ENCODE data around the gene MRPL52. TPM values are rescaled to one million over a fixed set of nuclear protein-coding genes. Genes with fewer than 3 reads are reported as not detected.
A peak's percentile ranks its signal among the peaks of the same experiment; 100 is the strongest.

Gene MRPL52
- total and polyA plus RNA-seq, 10 of the 15 experiments (the other 5 are each of a cell fraction or from before 2014, with no cell fraction given) = 51.7 to 541 (median 142) TPM

DNA sequence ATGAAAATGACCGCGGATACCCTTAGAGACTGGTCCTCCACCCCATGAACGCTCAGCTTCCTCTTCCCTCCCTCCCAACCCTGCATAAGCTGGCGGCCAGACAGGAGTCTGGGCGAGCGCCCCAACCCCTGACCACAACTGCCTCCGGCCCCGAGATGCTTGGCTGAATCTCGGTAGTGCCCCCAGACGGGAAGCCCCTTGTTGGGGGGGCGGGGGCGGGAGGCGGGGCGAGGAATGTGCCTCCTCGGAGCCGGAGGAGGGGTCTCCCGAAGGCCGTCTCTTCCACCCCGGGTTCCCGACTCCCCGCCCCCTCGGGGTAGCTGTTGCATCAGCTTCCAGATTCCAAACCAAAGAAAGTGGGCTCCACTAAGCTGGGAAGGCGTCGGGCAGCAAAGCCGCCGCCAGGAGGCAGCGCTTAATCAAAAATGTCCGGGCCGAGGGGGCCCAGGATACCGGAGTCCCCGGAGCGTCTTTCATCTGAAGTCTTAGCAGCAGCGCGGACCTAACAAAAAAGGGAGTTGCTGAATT is 7.1 kb upstream of the MRPL52 start (continued):
- TF ChIP-seq, protein P1, sequence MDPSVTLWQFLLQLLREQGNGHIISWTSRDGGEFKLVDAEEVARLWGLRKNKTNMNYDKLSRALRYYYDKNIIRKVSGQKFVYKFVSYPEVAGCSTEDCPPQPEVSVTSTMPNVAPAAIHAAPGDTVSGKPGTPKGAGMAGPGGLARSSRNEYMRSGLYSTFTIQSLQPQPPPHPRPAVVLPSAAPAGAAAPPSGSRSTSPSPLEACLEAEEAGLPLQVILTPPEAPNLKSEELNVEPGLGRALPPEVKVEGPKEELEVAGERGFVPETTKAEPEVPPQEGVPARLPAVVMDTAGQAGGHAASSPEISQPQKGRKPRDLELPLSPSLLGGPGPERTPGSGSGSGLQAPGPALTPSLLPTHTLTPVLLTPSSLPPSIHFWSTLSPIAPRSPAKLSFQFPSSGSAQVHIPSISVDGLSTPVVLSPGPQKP (IDR thresholded peaks at IDR 0.05; ENCODE audit: low read depth, low read length) = no peak
- no peak for TF ChIP-seq ZNF384 (IDR thresholded peaks at IDR 0.05; ENCODE audit: borderline replicate concordance, low read depth, low read length)
- no peak for TF ChIP-seq TCF7 (IDR thresholded peaks at IDR 0.05; ENCODE audit: borderline replicate concordance)
- no peak for TF ChIP-seq ASH2L (IDR thresholded peaks at IDR 0.05; ENCODE audit: borderline replicate concordance, low read depth)
- TF ChIP-seq, protein P2, sequence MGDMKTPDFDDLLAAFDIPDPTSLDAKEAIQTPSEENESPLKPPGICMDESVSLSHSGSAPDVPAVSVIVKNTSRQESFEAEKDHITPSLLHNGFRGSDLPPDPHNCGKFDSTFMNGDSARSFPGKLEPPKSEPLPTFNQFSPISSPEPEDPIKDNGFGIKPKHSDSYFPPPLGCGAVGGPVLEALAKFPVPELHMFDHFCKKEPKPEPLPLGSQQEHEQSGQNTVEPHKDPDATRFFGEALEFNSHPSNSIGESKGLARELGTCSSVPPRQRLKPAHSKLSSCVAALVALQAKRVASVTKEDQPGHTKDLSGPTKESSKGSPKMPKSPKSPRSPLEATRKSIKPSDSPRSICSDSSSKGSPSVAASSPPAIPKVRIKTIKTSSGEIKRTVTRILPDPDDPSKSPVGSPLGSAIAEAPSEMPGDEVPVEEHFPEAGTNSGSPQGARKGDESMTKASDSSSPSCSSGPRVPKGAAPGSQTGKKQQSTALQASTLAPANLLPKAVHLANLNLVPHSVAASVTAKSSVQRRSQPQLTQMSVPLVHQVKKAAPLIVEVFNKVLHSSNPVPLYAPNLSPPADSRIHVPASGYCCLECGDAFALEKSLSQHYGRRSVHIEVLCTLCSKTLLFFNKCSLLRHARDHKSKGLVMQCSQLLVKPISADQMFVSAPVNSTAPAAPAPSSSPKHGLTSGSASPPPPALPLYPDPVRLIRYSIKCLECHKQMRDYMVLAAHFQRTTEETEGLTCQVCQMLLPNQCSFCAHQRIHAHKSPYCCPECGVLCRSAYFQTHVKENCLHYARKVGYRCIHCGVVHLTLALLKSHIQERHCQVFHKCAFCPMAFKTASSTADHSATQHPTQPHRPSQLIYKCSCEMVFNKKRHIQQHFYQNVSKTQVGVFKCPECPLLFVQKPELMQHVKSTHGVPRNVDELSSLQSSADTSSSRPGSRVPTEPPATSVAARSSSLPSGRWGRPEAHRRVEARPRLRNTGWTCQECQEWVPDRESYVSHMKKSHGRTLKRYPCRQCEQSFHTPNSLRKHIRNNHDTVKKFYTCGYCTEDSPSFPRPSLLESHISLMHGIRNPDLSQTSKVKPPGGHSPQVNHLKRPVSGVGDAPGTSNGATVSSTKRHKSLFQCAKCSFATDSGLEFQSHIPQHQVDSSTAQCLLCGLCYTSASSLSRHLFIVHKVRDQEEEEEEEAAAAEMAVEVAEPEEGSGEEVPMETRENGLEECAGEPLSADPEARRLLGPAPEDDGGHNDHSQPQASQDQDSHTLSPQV (IDR thresholded peaks at IDR 0.05) = 0 out of 2 replicates have a peak, but pooled peaks have one; percentile 44
- TF ChIP-seq, protein P3, sequence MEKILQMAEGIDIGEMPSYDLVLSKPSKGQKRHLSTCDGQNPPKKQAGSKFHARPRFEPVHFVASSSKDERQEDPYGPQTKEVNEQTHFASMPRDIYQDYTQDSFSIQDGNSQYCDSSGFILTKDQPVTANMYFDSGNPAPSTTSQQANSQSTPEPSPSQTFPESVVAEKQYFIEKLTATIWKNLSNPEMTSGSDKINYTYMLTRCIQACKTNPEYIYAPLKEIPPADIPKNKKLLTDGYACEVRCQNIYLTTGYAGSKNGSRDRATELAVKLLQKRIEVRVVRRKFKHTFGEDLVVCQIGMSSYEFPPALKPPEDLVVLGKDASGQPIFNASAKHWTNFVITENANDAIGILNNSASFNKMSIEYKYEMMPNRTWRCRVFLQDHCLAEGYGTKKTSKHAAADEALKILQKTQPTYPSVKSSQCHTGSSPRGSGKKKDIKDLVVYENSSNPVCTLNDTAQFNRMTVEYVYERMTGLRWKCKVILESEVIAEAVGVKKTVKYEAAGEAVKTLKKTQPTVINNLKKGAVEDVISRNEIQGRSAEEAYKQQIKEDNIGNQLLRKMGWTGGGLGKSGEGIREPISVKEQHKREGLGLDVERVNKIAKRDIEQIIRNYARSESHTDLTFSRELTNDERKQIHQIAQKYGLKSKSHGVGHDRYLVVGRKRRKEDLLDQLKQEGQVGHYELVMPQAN (conservative IDR thresholded peaks at IDR 0.05) = no peak
- no peak for TF ChIP-seq ZZZ3 (IDR thresholded peaks at IDR 0.05; ENCODE audit: control insufficient read depth, insufficient read length, low read depth)
- no peak for TF ChIP-seq FOS (IDR thresholded peaks at IDR 0.05; ENCODE audit: borderline replicate concordance, extremely low read depth, insufficient read length)
- TF ChIP-seq EGR1 (IDR thresholded peaks at IDR 0.05; ENCODE audit: borderline replicate concordance in 1 of 2, low read depth in 2 of 2, low read length in 2 of 2) = peak in 1 of 2 experiments; percentile 38; a peak in 1 of 3 replicates
- no peak for TF ChIP-seq FOXK2 (IDR thresholded peaks at IDR 0.05)
- no peak for TF ChIP-seq BCL11A (IDR thresholded peaks at IDR 0.05; ENCODE audit: low read depth, low read length)
- TF ChIP-seq PAX8 (IDR thresholded peaks at IDR 0.05) = no peak
- no peak for TF ChIP-seq KDM1A (IDR thresholded peaks at IDR 0.05; ENCODE audit: borderline replicate concordance)
- TF ChIP-seq SRF (IDR thresholded peaks at IDR 0.05; ENCODE audit: low read depth in 2 of 2, low read length in 2 of 2) = no peak
- no peak for TF ChIP-seq POLR2AphosphoS2 (IDR thresholded peaks at IDR 0.05; ENCODE audit: low read depth, low read length)
- TF ChIP-seq SREBF2 (IDR thresholded peaks at IDR 0.05; ENCODE audit: low read length) = no peak
- TF ChIP-seq HCFC1 (IDR thresholded peaks at IDR 0.05; ENCODE audit: low read length) = no peak; the same call in 1 of the 2 replicates
- TF ChIP-seq PML (IDR thresholded peaks at IDR 0.05; ENCODE audit: low read length) = no peak
- no peak for TF ChIP-seq BACH1 (IDR thresholded peaks at IDR 0.05; ENCODE audit: borderline replicate concordance)
- no peak for TF ChIP-seq NRF1 (conservative IDR thresholded peaks at IDR 0.05; ENCODE audit: low read depth, low read length)
- TF ChIP-seq, protein P4, sequence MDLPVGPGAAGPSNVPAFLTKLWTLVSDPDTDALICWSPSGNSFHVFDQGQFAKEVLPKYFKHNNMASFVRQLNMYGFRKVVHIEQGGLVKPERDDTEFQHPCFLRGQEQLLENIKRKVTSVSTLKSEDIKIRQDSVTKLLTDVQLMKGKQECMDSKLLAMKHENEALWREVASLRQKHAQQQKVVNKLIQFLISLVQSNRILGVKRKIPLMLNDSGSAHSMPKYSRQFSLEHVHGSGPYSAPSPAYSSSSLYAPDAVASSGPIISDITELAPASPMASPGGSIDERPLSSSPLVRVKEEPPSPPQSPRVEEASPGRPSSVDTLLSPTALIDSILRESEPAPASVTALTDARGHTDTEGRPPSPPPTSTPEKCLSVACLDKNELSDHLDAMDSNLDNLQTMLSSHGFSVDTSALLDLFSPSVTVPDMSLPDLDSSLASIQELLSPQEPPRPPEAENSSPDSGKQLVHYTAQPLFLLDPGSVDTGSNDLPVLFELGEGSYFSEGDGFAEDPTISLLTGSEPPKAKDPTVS (IDR thresholded peaks at IDR 0.05; ENCODE audit: low read depth, low read length) = no peak
- no peak for TF ChIP-seq NFXL1 (IDR thresholded peaks at IDR 0.05; ENCODE audit: borderline replicate concordance)
- TF ChIP-seq CHD2 (IDR thresholded peaks at IDR 0.05; ENCODE audit: borderline replicate concordance, low read depth, low read length) = no peak
